ELF-1 (cell line): ENCODE results near the gene XPR1.

Experiments
- DNase-seq: peaks from one replicate; pipeline ENCODE4 v3.0.0-alpha.2; 2016; ENCODE audit warnings: low read depth, low spot score

Gene XPR1

DNA sequence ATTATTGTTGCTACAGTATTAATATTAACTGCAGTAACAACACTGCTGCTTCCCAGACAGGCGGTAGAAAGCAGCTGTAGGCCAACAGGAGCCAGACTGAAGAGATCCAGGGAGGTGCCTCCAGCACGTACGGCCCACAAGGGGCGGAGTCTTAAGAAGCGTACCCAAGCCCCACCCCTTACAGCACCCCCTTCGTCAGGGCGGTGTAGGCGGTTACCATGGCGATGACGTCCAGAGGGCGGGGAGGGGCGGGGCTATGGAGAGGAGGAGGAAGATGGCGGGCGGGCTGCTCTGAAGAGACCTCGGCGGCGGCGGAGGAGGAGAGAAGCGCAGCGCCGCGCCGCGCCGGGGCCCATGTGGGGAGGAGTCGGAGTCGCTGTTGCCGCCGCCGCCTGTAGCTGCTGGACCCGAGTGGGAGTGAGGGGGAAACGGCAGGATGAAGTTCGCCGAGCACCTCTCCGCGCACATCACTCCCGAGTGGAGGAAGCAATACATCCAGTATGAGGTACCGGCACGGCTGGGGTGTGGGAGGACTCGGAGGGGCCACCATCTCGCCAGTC is at the start of gene XPR1:
XPR1 (plus strand) TSS at position 257 of the 560 bp plus-strand sequence; CDS start at position 437, 180 bp downstream.
- DNase-seq, result peak; percentile 99

DNA sequence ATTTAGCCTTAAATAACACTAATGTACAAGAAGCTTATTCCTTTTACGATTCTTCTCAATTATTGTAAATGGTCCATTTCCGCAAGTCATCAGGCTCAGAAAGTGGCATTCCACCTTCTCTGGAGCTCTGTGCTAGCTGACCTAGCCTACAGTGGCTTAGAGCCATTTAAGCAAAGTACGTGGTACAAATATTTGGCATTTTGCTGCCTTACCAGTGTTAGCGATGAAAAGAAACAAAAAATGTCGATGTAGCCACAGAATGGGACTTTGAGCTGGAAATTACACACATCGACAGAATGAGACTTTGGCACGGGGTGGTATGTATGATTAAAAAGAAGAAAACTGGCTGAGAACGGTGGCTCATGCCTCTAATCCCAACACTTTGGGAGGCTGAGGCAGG is 47.0 kb upstream of the XPR1 start:
- DNase-seq, result no peak

DNA sequence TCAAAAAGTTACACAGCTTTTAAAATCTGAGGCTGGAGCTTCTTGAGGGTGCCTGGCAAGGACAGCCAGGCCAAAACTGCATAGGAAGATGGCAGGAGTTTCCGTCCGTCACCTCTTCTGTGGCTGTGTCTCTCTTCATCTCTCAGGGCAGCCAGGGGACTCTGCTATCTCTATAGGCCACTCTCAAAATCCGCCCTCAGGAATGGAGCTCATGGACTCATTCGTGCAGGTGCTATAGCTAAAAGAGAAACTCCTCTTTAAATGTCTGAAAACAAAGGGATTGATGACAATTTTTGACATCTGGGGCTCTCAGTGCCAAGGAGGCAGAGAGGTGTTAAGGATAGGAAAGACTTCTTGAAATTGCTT is 45.8 kb upstream of the XPR1 start:
- DNase-seq, result no peak

DNA sequence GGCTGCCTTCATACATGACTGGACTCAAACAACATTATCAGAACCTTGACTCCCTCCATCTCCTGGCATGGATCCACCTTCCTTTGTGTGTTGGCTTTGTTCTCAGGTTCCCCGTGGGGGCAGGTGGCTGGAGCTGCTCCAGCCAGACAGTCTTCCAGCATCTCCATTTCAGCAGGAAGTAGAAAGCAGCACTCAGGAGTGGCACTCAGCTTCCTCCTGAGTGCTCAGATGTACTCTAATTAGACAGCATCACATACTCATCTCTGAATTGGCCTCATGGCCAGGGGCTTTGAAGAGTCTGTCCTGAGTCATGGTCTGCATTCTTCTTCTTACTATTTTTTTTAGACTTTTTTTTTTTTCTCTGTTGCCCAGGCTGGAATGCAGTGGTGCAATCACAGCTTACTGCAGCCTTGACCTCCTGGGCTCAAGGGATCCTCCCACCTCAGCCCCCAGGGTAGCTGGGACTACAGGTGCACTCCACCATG is 45.1 kb upstream of the XPR1 start:
- peak; percentile 30 for DNase-seq

DNA sequence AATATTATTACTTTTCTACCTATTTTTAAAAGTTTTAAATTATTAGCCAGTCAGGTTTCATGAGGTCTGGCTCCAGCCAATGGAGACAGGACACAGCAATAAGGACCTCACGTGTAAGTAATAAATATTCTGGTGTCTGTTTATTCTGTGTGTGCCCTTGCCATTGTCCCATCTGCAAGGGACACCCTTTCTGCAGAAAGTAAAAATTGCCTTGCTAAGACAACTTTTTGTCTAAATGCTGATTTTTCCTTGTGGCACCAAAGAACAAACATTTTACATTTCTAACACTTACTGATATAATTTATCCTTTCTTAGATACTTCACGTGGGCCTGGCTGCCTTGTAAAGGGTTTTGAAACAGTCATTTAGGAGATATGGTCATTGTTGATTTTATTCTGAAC is 43.7 kb upstream of the XPR1 start:
- no peak for DNase-seq

DNA sequence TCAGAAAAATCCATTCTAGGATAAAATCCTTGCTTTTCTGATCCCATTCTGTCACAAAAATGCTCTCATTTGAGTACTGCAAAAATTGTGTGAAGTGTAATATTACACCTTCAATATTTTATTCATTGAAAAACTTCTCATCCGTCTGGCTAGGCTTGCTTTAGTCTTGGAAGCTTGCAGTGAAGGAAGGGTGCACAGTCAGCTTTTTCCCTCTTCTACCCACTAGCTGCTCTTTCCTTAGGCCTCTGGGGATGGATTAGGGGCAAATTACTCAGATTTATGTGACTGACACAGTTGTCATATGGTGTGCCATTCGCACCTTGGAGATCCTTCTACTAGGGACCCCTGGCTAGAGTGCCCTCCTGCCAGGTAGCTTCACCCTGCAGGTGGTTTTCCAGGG is 40.9 kb upstream of the XPR1 start:
- DNase-seq, result no peak

DNA sequence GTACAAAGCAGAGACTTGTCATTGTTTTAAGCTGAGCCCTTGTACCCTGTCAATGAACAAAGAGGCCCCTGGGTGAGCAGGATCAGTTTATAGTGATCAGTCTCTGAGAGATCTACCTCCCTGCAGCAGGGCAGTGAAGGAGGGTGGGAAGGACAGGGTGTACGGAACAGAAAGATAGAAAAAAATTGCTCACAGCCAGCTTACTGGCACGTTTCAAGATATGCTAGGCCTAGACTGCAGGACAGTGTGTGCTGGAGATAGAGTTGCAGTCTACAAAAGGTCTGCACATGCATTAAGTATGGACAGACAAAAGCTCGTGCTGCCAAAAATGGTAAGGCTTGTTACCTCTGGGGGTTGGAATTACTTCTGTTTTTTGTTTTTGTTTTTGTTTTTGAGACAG is 38.4 kb upstream of the XPR1 start:
- DNase-seq, result no peak

DNA sequence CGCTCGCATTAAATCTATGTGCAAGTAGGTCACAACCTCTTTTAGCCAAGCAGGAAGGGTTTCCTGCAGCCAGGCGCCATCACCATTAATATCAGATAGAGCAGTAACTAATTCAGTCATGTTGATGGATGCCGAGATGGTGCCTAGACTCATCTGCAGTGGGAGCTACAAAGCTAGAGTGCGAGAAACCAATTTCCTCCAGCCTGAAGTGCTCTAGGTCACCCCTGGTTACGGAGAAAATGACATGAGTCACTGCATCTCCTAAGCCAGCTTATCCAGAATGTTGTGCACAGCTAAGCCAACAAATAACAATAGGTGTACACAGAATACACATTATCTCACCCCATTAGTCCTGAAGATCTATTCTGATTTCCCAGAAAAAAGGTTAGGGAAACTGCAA is 37.1 kb upstream of the XPR1 start:
- DNase-seq, result no peak

DNA sequence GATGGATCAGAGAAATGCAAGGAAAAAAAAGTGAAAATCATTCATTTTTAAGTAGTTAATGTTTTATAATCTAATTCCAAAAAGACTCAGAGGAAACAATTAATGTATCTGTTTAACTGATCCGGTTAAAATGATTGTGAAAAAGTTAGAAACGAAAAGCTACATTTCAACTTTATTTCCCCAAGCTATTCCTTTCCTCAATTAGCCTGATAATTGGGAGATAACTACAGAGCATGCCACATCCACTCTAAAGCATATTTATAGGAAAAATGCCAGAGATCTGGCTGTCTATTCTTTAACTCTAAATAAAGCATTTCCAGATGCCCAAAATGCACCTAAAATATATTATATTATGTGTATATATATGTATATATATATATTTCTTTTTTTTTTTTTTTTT is 35.9 kb upstream of the XPR1 start:
- no peak for DNase-seq

DNA sequence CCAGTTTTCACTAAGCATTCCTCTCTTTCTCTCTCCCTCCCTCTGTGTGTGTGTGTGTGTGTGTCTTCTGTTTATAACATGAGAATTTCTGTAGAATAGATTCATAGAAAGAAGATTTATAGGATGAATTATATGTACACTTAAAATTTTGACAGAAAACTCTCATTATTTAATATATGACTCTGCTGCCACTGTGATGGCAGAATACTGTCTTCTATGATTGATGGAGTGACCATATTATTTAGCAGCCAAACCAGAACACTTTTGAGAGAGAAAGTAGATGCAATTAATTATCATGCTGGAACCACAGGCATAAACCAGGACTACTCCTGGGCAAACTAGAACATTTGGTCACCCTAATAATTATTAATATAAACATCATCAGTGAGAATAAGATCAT is 34.3 kb upstream of the XPR1 start:
- no peak for DNase-seq

DNA sequence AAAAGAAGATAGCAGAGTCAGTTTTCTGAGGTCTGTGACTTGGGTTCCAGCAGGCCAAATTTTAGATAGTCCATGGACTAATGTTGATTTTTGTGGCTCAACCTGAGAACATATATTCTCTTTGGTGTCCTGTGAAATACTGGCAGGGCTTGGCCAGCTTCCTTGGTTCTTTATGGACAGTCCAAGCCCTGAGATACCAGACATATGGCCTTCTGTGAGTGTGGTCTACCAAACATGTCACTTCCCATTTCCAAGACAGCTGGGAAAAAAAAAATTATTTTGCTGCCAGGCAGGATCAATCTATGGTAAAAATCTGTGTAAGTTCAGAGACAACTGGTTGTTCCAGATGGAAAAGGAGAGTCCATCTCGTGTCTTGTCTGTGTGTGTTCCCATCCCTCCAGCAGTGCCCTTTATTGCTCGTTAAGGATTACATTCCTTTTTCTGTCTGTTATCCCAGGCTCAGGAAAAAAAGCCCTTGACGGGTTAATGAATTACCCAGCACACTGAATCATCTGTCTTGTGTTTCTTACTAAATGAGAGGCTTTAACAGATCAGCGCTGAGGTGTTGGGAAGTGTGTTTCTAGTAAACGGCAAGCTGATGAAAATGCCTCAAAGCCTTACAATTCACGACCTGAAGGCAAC is 33.4 kb upstream of the XPR1 start:
- DNase-seq, result peak; percentile 43

DNA sequence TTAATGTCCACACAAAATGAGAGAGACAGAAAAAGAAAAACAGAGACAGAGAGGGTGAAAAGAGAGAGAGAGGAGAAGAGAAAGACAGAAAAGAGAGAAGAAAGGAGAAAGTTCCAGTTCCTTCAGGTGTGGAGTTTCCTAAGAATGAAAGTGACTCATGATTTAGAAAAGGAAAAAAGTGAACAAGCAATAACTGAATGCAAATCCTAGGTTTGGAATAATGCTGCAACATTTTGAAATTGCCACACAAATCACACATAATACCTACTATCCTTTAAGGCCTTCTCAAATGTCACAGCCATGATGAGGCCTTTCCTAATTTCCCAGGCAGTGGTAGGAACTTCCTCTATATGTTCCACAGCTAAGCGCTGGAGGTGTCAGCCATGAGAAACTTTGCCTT is 31.5 kb upstream of the XPR1 start:
- DNase-seq, result no peak

DNA sequence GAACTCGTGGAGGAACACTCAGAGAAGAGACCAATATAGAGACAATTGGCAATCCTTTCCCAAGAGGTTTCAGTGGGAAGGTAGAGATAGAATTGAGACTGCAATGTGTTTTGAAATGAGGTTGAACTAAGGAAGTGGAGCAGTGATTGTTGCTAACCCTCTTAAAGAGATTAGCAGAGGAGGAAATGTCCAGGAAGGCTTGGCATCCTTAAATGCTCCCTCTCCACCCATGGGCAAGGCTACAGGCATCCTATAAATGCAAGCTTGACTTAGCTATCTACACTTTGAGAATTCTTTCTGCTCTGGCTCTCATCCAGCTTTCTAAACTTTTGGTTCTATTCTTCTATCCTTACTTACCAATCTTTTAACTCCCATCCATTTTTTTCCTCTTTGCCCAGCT is 30.3 kb upstream of the XPR1 start:
- DNase-seq, result no peak

DNA sequence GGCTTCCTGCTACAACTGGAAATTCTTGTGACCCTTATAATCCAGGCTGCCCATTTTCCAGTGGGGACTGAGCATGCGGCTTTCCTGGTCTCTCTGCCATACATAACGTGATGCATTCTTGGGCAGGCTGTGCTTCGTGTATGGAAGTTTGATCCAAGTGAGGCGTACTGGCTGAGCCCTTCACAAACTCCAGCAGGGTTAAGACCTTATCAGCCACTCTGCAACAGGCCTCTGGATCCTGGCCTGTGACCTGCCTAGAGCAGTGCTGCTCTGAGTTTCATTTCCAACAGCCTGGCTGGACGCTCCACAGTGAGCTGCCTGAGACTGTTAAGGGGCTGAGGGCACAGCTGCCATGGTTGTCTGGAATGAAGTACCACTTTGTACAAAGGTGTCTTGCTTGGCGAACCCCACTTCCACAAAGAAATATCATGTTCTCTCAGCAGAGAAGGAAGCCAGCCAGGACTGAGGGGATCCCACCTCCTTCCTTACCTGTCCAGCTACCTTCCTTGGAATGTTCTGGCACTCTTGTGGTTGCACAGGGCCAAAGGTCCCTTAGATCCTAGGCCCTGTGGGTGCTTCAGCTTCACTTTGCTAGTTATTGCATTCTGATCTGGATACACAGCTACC is 28.5 kb upstream of the XPR1 start:
- DNase-seq, result no peak

DNA sequence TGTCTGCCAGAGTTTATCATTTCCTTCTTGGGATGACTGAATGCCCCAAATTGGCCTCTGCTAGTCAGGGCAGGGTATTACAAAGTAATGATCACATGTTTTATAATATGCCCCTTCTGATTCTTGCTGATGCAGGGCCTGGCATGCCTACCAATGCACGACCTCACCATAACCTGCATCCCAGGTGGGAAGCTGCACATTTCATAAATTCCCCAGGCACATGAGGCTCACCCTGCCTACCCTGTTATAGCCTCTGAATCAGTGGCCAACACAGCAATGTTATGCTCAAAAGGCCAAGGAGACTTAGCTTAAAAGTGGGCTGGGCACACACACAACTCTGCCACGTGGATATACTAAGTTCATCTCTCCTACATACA is 28.0 kb upstream of the XPR1 start:
- no peak for DNase-seq

DNA sequence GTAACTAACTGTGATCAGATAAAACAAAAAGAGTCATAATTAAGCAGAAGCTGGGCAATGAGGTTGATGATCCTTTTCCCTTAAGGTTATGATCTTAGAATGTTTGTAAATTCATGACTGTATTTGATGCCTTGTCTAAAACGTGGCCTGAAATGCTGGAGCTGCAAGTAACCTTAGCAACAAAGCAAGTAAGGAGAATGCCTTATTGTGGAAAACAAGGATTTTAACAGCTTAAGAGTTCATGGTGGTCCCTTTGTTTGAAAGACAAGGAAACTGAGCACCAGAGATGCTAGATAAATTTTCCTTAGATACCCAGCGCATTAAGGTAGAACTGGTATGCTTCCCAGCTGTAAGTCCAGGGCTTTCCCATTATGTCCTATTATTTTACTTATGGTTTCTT is 25.7 kb upstream of the XPR1 start:
- DNase-seq, result no peak

DNA sequence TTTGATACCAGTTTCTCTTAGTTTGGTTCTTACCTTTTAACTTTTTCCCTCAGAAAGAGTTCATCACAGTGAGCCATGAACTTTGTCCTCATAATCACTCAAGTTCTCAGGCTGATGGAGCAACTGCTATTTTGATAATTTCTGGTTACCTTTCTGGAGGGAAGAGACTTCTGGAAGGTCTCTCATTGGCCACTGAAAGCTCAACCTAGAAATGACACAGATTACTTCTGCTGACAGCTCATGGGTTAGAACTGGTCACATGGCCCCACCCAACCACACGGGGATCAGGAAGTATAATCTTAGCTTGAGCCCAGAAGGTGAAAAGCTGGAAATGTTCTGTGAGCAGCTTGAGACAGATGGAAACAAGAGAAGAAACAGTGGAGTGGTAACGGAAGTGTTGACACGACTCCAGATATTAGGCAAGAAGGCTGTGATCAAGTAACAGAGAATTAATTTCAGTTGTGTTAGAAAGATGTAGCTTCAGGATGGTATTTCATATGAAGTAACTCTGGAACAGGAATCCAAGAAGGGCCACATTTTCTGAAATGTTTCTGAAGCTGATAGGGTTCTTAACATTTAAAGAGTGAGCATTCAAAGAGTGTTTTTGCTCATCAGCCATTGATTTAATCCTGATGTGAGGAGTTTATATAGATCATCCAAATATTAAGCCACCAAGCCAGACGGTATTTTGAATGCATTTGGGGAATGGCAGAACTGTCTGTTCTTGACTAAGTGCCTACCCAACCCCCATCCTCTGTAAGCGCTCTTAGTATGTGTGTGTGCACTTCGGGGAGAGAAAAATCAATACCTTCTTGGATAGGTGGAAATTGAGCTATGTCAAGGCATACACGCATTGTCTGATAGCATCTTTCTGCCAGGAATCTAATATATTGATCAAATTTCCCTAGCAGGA is 21.9 kb upstream of the XPR1 start:
- no peak for DNase-seq

DNA sequence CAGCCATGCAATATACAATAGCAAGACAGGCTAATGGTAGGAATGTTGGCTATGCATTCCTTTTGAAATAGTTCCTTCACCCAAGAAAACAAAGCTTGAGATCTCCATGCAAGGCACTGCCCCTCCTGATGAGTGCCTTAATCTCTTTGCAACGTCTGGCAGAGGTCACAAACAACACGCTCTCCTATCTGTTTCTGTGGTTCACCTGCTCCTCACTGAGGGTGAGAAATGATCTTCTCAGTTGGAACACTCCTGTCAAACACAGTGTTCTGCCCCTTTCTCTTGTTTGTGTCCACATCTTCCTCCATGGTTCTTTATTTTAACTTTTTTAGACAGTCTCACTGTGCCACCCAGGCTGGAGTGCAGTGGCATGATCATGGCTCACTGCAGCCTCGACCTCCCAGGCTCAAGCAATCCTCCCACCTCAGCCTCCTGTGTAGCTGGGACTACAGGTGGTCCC is 21.2 kb upstream of the XPR1 start:
- no peak for DNase-seq

DNA sequence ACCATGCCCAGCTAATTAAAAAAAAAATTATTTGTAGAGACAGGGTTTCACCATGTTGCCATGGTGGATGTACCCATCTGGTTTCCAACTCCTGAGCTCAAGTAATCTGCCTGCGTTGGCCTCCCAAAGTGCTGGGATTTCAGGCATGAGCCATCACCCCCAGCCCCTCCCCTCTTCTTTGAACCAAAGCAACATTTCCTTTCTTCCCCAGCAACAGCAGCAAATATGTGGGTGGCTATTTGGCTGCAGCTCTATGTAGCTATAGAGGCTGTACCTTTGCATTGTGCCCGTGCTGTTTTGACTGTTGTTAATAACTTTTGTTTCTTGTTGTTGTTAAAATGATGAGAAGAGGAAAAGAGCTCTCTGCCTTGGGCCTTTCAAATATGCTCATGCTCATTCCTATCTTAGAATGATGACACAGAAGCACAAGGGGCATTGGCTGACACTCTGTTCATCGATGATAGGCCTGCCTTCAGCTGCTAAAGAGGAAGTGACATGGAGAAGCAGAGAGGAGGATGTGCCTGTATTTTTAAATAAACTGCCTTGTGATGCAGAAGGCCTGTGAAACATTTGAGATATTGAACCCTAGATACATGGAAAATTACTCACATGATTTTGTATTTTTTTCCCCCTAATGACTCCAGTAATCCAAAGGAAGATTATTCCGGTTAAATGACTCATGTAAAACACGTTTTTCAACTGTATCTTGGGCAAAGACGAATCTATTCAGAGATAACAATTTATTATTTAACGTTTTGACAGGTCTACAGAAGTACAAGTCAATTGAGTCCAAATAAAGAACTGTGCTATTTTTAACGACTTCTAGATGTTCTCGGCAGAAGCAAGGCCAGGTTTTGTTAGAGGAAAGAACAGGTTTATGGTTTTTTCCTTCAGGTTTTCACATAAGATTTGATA is 20.5 kb upstream of the XPR1 start:
- DNase-seq, result no peak

DNA sequence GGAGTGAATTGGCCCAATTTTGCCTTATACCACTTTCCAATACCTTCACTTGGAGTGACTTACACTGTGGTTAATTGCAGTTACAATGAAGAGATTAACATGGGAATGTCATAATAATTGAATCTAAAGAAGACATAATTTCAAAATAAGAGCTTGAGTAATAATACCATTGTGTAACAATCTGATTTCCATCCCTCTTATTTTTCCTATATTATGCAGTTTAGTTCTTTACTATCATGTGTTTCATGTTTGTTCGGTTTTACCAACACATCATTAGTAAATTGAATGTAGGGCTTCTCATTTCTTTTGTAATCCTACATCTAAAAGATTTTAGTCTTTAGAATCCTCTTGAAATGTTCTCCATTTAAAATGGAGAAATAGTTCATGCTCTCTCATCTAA is 19.2 kb upstream of the XPR1 start:
- no peak for DNase-seq

DNA sequence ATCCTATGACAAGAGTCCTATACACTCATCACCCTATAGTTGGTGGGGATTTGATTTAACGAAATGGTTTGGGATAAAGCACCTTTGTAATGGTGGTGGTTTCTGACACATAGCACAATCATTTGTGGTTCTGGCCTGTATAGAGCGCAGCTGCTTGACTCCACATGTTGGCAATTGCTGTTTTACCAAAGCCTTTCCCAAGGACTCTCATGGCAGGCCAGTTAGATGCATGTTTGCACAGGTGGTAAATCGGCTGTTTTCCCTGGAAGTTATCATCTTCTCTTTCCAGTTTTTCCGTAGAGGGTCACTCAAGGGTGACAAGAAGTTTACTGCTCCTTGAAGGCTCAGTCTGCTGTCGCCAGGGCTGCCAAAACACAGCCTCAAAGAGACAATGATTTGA is 17.1 kb upstream of the XPR1 start:
- no peak for DNase-seq
